Neural cell (in vitro differentiated cells): ENCODE measurements around the gene ANO5. TPM values are rescaled to one million over a fixed set of nuclear protein-coding genes. Genes with fewer than 3 reads are reported as not detected.

ENCODE experiments used
- H2AFZ ChIP-seq: fragments of 200-600, 300-800 bp; sonication (generic), shearing (Covaris generic); 2 replicates; pipeline ENCODE4 v1.6.0; 2014; ENCODE audit warnings: low read depth, mild to moderate bottlenecking, antibody characterized with exemption, low read length, moderate library complexity
- H3F3A ChIP-seq: fragments of 200-600 bp; shearing (Covaris generic); 2 replicates; pipeline ENCODE4 v1.6.1; 2016; ENCODE audit warnings: mild to moderate bottlenecking, moderate library complexity, mixed read lengths, antibody characterized with exemption, low read length; ENCODE audit not compliant: insufficient read depth, poor library complexity, severe bottlenecking
- H3K27ac ChIP-seq: fragments of 200-600, 300-800 bp; sonication (generic), shearing (Covaris generic); 2 replicates; pipeline ENCODE4 v1.5.1; 2014; ENCODE audit warnings: mild to moderate bottlenecking, low read length, moderate library complexity
- H3K27me3 ChIP-seq: fragments of 300-800, 200-600 bp; sonication (generic), shearing (Covaris generic); 2 replicates; pipeline ENCODE4 v1.6.0; 2014; ENCODE audit warnings: mild to moderate bottlenecking, low read depth, low read length, moderate library complexity; ENCODE audit not compliant: insufficient read depth
- H3K36me3 ChIP-seq: fragments of 300-800, 200-600 bp; sonication (generic), shearing (Covaris generic); 2 replicates; pipeline ENCODE4 v1.5.1; 2014; ENCODE audit warnings: mild to moderate bottlenecking, antibody characterized with exemption, low read length, moderate library complexity; ENCODE audit not compliant: insufficient read depth
- H3K4me2 ChIP-seq: fragments of 300-800, 200-600 bp; sonication (generic), shearing (Covaris generic); 2 replicates; pipeline ENCODE4 v1.6.0; 2014; ENCODE audit warnings: mild to moderate bottlenecking, low read length
- H3K4me3 ChIP-seq: fragments of 300-800, 200-600 bp; sonication (generic), shearing (Covaris generic); 2 replicates; pipeline ENCODE4 v1.5.1; 2014; ENCODE audit warnings: mild to moderate bottlenecking, low read length, moderate library complexity
- H3K79me2 ChIP-seq: fragments of 200-600 bp; shearing (Covaris generic); replicated peaks from 2 replicates; pipeline ENCODE4 v1.6.0; 2014; ENCODE audit warnings: mild to moderate bottlenecking, low read length, moderate library complexity; ENCODE audit not compliant: insufficient read depth
- H3K9ac ChIP-seq: fragments of 300-800, 200-600 bp; sonication (generic), shearing (Covaris generic); 2 replicates; pipeline ENCODE4 v1.6.1; 2016; ENCODE audit warnings: mild to moderate bottlenecking, low read length, mixed read lengths
- H3K9me2 ChIP-seq: fragments of 200-600 bp; shearing (Covaris generic); 2 replicates; pipeline ENCODE4 v1.6.1; 2016; ENCODE audit warnings: mild to moderate bottlenecking, low read length, mixed read lengths; ENCODE audit not compliant: insufficient read depth
- H3K9me3 ChIP-seq: fragments of 200-600, 300-800 bp; sonication (generic), shearing (Covaris generic); 2 replicates; pipeline ENCODE4 v1.6.1; 2016; ENCODE audit warnings: mild to moderate bottlenecking, mixed run types, low read length, moderate library complexity, mixed read lengths
- H4K20me1 ChIP-seq: fragments of 200-600 bp; shearing (Covaris generic); 2 replicates; pipeline ENCODE4 v1.6.1; 2016; ENCODE audit warnings: mild to moderate bottlenecking, mixed run types; ENCODE audit not compliant: insufficient read depth
- EP300 ChIP-seq: fragments of 450-650 bp; conservative IDR thresholded peaks from 2 replicates; pipeline ENCODE4 v1.6.1; 2014; ENCODE audit warnings: antibody characterized with exemption, mild to moderate bottlenecking, moderate library complexity; ENCODE audit not compliant: poor library complexity, severe bottlenecking
- EZH2 ChIP-seq: fragments of 200-600, 300-800 bp; shearing (Covaris generic), sonication (generic); IDR thresholded peaks from 2 replicates; pipeline ENCODE4 v1.6.1; 2014; ENCODE audit warnings: antibody characterized with exemption, low read length, borderline replicate concordance, mild to moderate bottlenecking; ENCODE audit not compliant: insufficient read depth, poor library complexity, severe bottlenecking
- MXI1 ChIP-seq: fragments of 450-650 bp; conservative IDR thresholded peaks from 2 replicates; pipeline ENCODE4 v1.6.1; 2014; ENCODE audit warnings: antibody characterized with exemption, mild to moderate bottlenecking; ENCODE audit not compliant: poor library complexity, severe bottlenecking
- POLR2AphosphoS5 ChIP-seq: IDR thresholded peaks from 2 replicates; pipeline ENCODE4 v1.6.1; 2012
- RAD21 ChIP-seq: fragments of 450-650 bp; conservative IDR thresholded peaks from 2 replicates; pipeline ENCODE4 v1.6.1; 2014; ENCODE audit warnings: antibody characterized with exemption, mild to moderate bottlenecking, moderate library complexity
- SMC3 ChIP-seq: fragments of 450-650 bp; conservative IDR thresholded peaks from 2 replicates; pipeline ENCODE4 v1.6.1; 2014; ENCODE audit warnings: antibody characterized with exemption, mild to moderate bottlenecking, moderate library complexity; ENCODE audit not compliant: poor library complexity
- TAF1 ChIP-seq: IDR thresholded peaks from 2 replicates; pipeline ENCODE4 v1.6.1; 2012; ENCODE audit warnings: low read depth
- polyA plus RNA-seq: library from polyadenylated mRNA; depleted of rRNA; stranded (reverse); fragments of >200 nt; gene quantifications from 2 replicates; pipeline ENCODE4 v1.2.3, GENCODE V29; 2014
- TF ChIP-seq, protein P1 (sequence below): IDR thresholded peaks from 2 replicates; pipeline ENCODE4 v1.6.1; 2012; ENCODE audit warnings: borderline replicate concordance
- TF ChIP-seq, protein P2 (sequence below): fragments of 450-650 bp; IDR thresholded peaks from 2 replicates; pipeline ENCODE4 v1.5.1; 2014; ENCODE audit warnings: antibody characterized with exemption, mild to moderate bottlenecking, moderate library complexity; ENCODE audit not compliant: poor library complexity, severe bottlenecking

ANO5 gene
- polyA plus RNA-seq, 1 donor from 2014 or later = 3.6 TPM

GRCh38 chr11:22225190-22225589 is 32.3 kb downstream of the ANO5 start:
- Histone ChIP-seq H3K4me2 (no peak overlapping the region), H3K27me3 (no peaks in the 10 kb centered on the region), H3K9me3 (no peaks in the 10 kb centered on the region), H3K79me2 (no peaks in the 10 kb centered on the region), H3K4me3 (no peak overlapping the region), H3K9me2 (no peaks in the 10 kb centered on the region), H2AFZ (no peak overlapping the region), H4K20me1 (no peaks in the 10 kb centered on the region), H3K36me3 (no peaks in the 10 kb centered on the region), H3F3A (no peaks in the 10 kb centered on the region), H3K9ac (no peak overlapping the region), H3K27ac (no peak overlapping the region)
- TF ChIP-seq SMC3 = no peak
- no peak for TF ChIP-seq RAD21
- no peak for TF ChIP-seq EZH2
- TF ChIP-seq, protein P1, sequence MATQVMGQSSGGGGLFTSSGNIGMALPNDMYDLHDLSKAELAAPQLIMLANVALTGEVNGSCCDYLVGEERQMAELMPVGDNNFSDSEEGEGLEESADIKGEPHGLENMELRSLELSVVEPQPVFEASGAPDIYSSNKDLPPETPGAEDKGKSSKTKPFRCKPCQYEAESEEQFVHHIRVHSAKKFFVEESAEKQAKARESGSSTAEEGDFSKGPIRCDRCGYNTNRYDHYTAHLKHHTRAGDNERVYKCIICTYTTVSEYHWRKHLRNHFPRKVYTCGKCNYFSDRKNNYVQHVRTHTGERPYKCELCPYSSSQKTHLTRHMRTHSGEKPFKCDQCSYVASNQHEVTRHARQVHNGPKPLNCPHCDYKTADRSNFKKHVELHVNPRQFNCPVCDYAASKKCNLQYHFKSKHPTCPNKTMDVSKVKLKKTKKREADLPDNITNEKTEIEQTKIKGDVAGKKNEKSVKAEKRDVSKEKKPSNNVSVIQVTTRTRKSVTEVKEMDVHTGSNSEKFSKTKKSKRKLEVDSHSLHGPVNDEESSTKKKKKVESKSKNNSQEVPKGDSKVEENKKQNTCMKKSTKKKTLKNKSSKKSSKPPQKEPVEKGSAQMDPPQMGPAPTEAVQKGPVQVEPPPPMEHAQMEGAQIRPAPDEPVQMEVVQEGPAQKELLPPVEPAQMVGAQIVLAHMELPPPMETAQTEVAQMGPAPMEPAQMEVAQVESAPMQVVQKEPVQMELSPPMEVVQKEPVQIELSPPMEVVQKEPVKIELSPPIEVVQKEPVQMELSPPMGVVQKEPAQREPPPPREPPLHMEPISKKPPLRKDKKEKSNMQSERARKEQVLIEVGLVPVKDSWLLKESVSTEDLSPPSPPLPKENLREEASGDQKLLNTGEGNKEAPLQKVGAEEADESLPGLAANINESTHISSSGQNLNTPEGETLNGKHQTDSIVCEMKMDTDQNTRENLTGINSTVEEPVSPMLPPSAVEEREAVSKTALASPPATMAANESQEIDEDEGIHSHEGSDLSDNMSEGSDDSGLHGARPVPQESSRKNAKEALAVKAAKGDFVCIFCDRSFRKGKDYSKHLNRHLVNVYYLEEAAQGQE = no peak
- no peak for TF ChIP-seq EP300
- no peak for TF ChIP-seq TAF1
- TF ChIP-seq MXI1 = no peak
- TF ChIP-seq POLR2AphosphoS5 = no peak
- TF ChIP-seq, protein P2, sequence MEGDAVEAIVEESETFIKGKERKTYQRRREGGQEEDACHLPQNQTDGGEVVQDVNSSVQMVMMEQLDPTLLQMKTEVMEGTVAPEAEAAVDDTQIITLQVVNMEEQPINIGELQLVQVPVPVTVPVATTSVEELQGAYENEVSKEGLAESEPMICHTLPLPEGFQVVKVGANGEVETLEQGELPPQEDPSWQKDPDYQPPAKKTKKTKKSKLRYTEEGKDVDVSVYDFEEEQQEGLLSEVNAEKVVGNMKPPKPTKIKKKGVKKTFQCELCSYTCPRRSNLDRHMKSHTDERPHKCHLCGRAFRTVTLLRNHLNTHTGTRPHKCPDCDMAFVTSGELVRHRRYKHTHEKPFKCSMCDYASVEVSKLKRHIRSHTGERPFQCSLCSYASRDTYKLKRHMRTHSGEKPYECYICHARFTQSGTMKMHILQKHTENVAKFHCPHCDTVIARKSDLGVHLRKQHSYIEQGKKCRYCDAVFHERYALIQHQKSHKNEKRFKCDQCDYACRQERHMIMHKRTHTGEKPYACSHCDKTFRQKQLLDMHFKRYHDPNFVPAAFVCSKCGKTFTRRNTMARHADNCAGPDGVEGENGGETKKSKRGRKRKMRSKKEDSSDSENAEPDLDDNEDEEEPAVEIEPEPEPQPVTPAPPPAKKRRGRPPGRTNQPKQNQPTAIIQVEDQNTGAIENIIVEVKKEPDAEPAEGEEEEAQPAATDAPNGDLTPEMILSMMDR = no peak

- Histone ChIP-seq H3K9me2 (no peaks in the 10 kb centered on the region), H3K36me3 (no peaks in the 10 kb centered on the region), H3K9ac (no peak overlapping the region), H3K27ac (no peak overlapping the region), H3K4me3 (no peak overlapping the region), H3K79me2 (no peaks in the 10 kb centered on the region), H3K9me3 (no peaks in the 10 kb centered on the region), H3F3A (no peaks in the 10 kb centered on the region), H3K27me3 (no peaks in the 10 kb centered on the region), H2AFZ (no peak overlapping the region), H3K4me2 (no peak overlapping the region), H4K20me1 (no peaks in the 10 kb centered on the region)
- no peak for TF ChIP-seq TAF1
- TF ChIP-seq RAD21 = no peak
- TF ChIP-seq POLR2AphosphoS5 = no peak
- TF ChIP-seq MXI1 = no peak
- TF ChIP-seq, protein P2 = no peak
- no peak for TF ChIP-seq EP300
- TF ChIP-seq, protein P1 = no peak
- TF ChIP-seq SMC3 = no peak
- TF ChIP-seq EZH2 = no peak
These were observed 41.9 kb downstream of the ANO5 start for GRCh38 chr11:22234743-22235142.
